Measurements from ENCODE around the gene RAD21L1.

Gene RAD21L1

GRCh38 chr20:1267161-1267560 lies 41.3 kb downstream of the RAD21L1 start:
- Histone ChIP-seq H3K9me3 (ENCODE audit: insufficient read depth, low read length) (no peaks in the 10 kb centered on the region), H3K4me2 (ENCODE audit: low read depth, low read length, poor library complexity, severe bottlenecking) (no peak overlapping the region), H3K4me3 (ENCODE audit: insufficient read depth, low read length, poor library complexity, severe bottlenecking) (no peak overlapping the region), H3K79me2 (ENCODE audit: insufficient read depth, low read length) (no peaks in the 10 kb centered on the region), H4K20me1 (ENCODE audit: low read depth, low read length) (no peaks in the 10 kb centered on the region), H3F3A (ENCODE audit: insufficient read depth) (no peaks in the 10 kb centered on the region), H3K27me3 (ENCODE audit: low read length) (no peaks in the 10 kb centered on the region), H3K9me2 (replicated peaks; ENCODE audit: insufficient read depth, low read length) (no peaks in the 10 kb centered on the region), H3K9ac (ENCODE audit: low read length) (no peak overlapping the region), H3K36me3 (ENCODE audit: low read length) (no peaks in the 10 kb centered on the region), H2AFZ (ENCODE audit: low read depth, low read length, severe bottlenecking) (no peak overlapping the region), H3K27ac (ENCODE audit: low read depth, low read length) (no peak overlapping the region)
- TF ChIP-seq CTCF (IDR thresholded peaks at IDR 0.05; ENCODE audit: insufficient read depth, low read length, poor library complexity, severe bottlenecking), result no peak
- no peak for TF ChIP-seq EZH2phosphoT487 (conservative IDR thresholded peaks at IDR 0.05; ENCODE audit: low read length)

GRCh38 chr20:1267809-1268374 lies 42.0 kb downstream of the RAD21L1 start:
- H3K27me3 ChIP-seq (ENCODE audit: low read length), result no peaks in the 10 kb centered on the region
- no peaks in the 10 kb centered on the region for H4K20me1 ChIP-seq (ENCODE audit: low read depth, low read length)
- no peak overlapping the region for H3K9ac ChIP-seq (ENCODE audit: low read length)
- H3K4me2 ChIP-seq (ENCODE audit: low read depth, low read length, poor library complexity, severe bottlenecking), result no peak overlapping the region
- H3K36me3 ChIP-seq (ENCODE audit: low read length), result no peaks in the 10 kb centered on the region
- H3K9me3 ChIP-seq (ENCODE audit: insufficient read depth, low read length), result no peaks in the 10 kb centered on the region
- H3K79me2 ChIP-seq (ENCODE audit: insufficient read depth, low read length), result no peaks in the 10 kb centered on the region
- H3F3A ChIP-seq (ENCODE audit: insufficient read depth), result no peaks in the 10 kb centered on the region
- no peak overlapping the region for H2AFZ ChIP-seq (ENCODE audit: low read depth, low read length, severe bottlenecking)
- TF ChIP-seq EZH2phosphoT487 (conservative IDR thresholded peaks at IDR 0.05; ENCODE audit: low read length) (no peak), CTCF (IDR thresholded peaks at IDR 0.05; ENCODE audit: insufficient read depth, low read length, poor library complexity, severe bottlenecking) (no peak)
- H3K9me2 ChIP-seq (replicated peaks; ENCODE audit: insufficient read depth, low read length), result no peaks in the 10 kb centered on the region
- no peak overlapping the region for H3K27ac ChIP-seq (ENCODE audit: low read depth, low read length)
- H3K4me3 ChIP-seq (ENCODE audit: insufficient read depth, low read length, poor library complexity, severe bottlenecking), result no peak overlapping the region

GRCh38 chr20:1269235-1269634 lies 43.4 kb downstream of the RAD21L1 start:
- TF ChIP-seq CTCF (IDR thresholded peaks at IDR 0.05; ENCODE audit: insufficient read depth, low read length, poor library complexity, severe bottlenecking), result no peak
- H3K27me3 ChIP-seq (ENCODE audit: low read length), result no peaks in the 10 kb centered on the region
- H3K9ac ChIP-seq (ENCODE audit: low read length), result no peak overlapping the region
- no peaks in the 10 kb centered on the region for H3K79me2 ChIP-seq (ENCODE audit: insufficient read depth, low read length)
- no peaks in the 10 kb centered on the region for H3K36me3 ChIP-seq (ENCODE audit: low read length)
- no peak overlapping the region for H2AFZ ChIP-seq (ENCODE audit: low read depth, low read length, severe bottlenecking)
- no peak overlapping the region for H3K4me2 ChIP-seq (ENCODE audit: low read depth, low read length, poor library complexity, severe bottlenecking)
- no peaks in the 10 kb centered on the region for H4K20me1 ChIP-seq (ENCODE audit: low read depth, low read length)
- H3F3A ChIP-seq (ENCODE audit: insufficient read depth), result no peaks in the 10 kb centered on the region
- H3K4me3 ChIP-seq (ENCODE audit: insufficient read depth, low read length, poor library complexity, severe bottlenecking), result no peak overlapping the region
- H3K27ac ChIP-seq (ENCODE audit: low read depth, low read length), result no peak overlapping the region
- H3K9me2 ChIP-seq (replicated peaks; ENCODE audit: insufficient read depth, low read length), result no peaks in the 10 kb centered on the region
- H3K9me3 ChIP-seq (ENCODE audit: insufficient read depth, low read length), result no peaks in the 10 kb centered on the region
